GM12878 (cell line): ENCODE results near the gene INTS13. TPM values are rescaled to one million over a fixed set of nuclear protein-coding genes. Genes with fewer than 3 reads are reported as not detected.

Source experiments
- CEBPB ChIP-seq, 2 experiments: fragments of 150-350 bp in 1 of 2; IDR thresholded peaks; 2 replicates each; pipeline ENCODE4 v1.6.1; 2012 to 2014; ENCODE audit warnings: low read depth in 2 of 2, low read length in 2 of 2, borderline replicate concordance in 1 of 2, inconsistent platforms in 1 of 2
- CREM ChIP-seq: IDR thresholded peaks from 2 replicates; pipeline ENCODE4 v1.6.1; 2014; ENCODE audit warnings: antibody characterized with exemption, low read depth
- E2F8 ChIP-seq: fragments of 450-650 bp; IDR thresholded peaks from 2 replicates; pipeline ENCODE4 v1.6.1; 2018; ENCODE audit warnings: mild to moderate bottlenecking, low read depth, moderate library complexity; ENCODE audit not compliant: partially characterized antibody
- ESRRA ChIP-seq: IDR thresholded peaks from 2 replicates; pipeline ENCODE4 v1.6.1; 2012; ENCODE audit warnings: mild to moderate bottlenecking, low read length, improper control_type of control experiment
- JUNB ChIP-seq: IDR thresholded peaks from 2 replicates; pipeline ENCODE4 v1.6.1; 2016; ENCODE audit warnings: antibody characterized with exemption, mild to moderate bottlenecking
- NFIC ChIP-seq: IDR thresholded peaks from 2 replicates; pipeline ENCODE4 v1.6.1; 2012; ENCODE audit warnings: low read depth, mild to moderate bottlenecking, inconsistent platforms, low read length, moderate library complexity
- NFXL1 ChIP-seq: fragments of 450-650 bp; IDR thresholded peaks from 2 replicates; pipeline ENCODE4 v1.6.1; 2017; ENCODE audit warnings: antibody characterized with exemption, mild to moderate bottlenecking, borderline replicate concordance
- NRF1 ChIP-seq: conservative IDR thresholded peaks from 2 replicates; pipeline ENCODE4 v1.6.1; 2011; ENCODE audit warnings: mild to moderate bottlenecking, low read depth, low read length, improper control_type of control experiment
- RAD51 ChIP-seq: fragments of 450-650 bp; IDR thresholded peaks from 2 replicates; pipeline ENCODE4 v1.6.1; 2016; ENCODE audit warnings: moderate library complexity, mild to moderate bottlenecking, inconsistent platforms
- RELA ChIP-seq: fragments of 450-650 bp; IDR thresholded peaks from 2 replicates; pipeline ENCODE4 v1.8.0; 2014; ENCODE audit warnings: borderline replicate concordance; ENCODE audit not compliant: partially characterized antibody
- RFX5 ChIP-seq: IDR thresholded peaks from 2 replicates; pipeline ENCODE4 v1.6.1; 2011; ENCODE audit warnings: low read depth, low read length, improper control_type of control experiment
- SIN3A ChIP-seq: IDR thresholded peaks from 2 replicates; pipeline ENCODE4 v1.6.1; 2012; ENCODE audit warnings: low read depth, low read length, improper control_type of control experiment
- SKIL ChIP-seq: fragments of 450-650 bp; IDR thresholded peaks from 2 replicates; pipeline ENCODE4 v1.6.1; 2017; ENCODE audit warnings: mild to moderate bottlenecking, low read depth, inconsistent platforms; ENCODE audit not compliant: poor library complexity, severe bottlenecking
- SMAD5 ChIP-seq: IDR thresholded peaks from 2 replicates; pipeline ENCODE4 v1.6.1; 2016; ENCODE audit warnings: antibody characterized with exemption, low read depth
- SMC3 ChIP-seq: IDR thresholded peaks from 2 replicates; pipeline ENCODE4 v1.6.1; 2011; ENCODE audit warnings: low read length, improper control_type of control experiment, borderline replicate concordance
- SUZ12 ChIP-seq: fragments of 200-600 bp; sonication (generic); IDR thresholded peaks from one replicate; pipeline ENCODE4 v1.6.1; 2018; ENCODE audit warnings: antibody characterized with exemption, mild to moderate bottlenecking; ENCODE audit not compliant: unreplicated experiment
- TBL1XR1 ChIP-seq: IDR thresholded peaks from 2 replicates; pipeline ENCODE4 v1.6.1; 2012; ENCODE audit warnings: low read depth, low read length, improper control_type of control experiment
- TCF7 ChIP-seq: IDR thresholded peaks from 2 replicates; pipeline ENCODE4 v1.6.1; 2014; ENCODE audit warnings: antibody characterized with exemption, borderline replicate concordance
- ZNF217 ChIP-seq: fragments of 450-650 bp; IDR thresholded peaks from 2 replicates; pipeline ENCODE4 v1.6.1; 2017; ENCODE audit warnings: antibody characterized with exemption, mild to moderate bottlenecking
- polyA plus RNA-seq, 11 experiments: library from polyadenylated mRNA; depleted of rRNA in 4 of 11; unstranded in 6 of 11; stranded (reverse) in 5 of 11; fragments of >200 nt; fragmentation: Nextera tagmentation in 4 of 11; fragmentation: Illumina TruSeq in 1 of 11; extraction: Ambion mirVana in 4 of 11; extraction: Trizol in 1 of 11; gene quantifications; 1 replicate in 1 of 11; 2 replicates in 10 of 11; pipeline versions ENCODE4 v1.2.1 to v1.2.3, GENCODE V29; 2011 to 2016; ENCODE audit warnings: inconsistent platforms in 2 of 11, missing spikeins in 2 of 11, low read depth in 1 of 11
- total RNA-seq, 4 experiments: library from RNA; depleted of rRNA in 3 of 4; stranded (reverse); fragments of >200 nt in 3 of 4; fragmentation: Illumina TruSeq in 1 of 4; extraction: Trizol in 1 of 4; gene quantifications; 2 replicates each; pipeline versions ENCODE4 v1.2.1 to v1.2.3, GENCODE V29; 2013 to 2021
- TF ChIP-seq, protein P1 (sequence below): fragments of 450-650 bp; IDR thresholded peaks from 2 replicates; pipeline ENCODE4 v1.6.1; 2016; ENCODE audit warnings: mild to moderate bottlenecking, moderate library complexity, borderline replicate concordance
- TF ChIP-seq, protein P2 (sequence below): IDR thresholded peaks from 2 replicates; pipeline ENCODE4 v1.6.1; 2011; ENCODE audit warnings: low read depth, mild to moderate bottlenecking, low read length, moderate library complexity, borderline replicate concordance; ENCODE audit errors: extremely low read depth

INTS13 gene
- total and polyA plus RNA-seq, 10 of the 15 experiments (the other 5 are each of a cell fraction or from before 2014, with no cell fraction given) = 33.4 to 72.0 (median 59.9) TPM

DNA sequence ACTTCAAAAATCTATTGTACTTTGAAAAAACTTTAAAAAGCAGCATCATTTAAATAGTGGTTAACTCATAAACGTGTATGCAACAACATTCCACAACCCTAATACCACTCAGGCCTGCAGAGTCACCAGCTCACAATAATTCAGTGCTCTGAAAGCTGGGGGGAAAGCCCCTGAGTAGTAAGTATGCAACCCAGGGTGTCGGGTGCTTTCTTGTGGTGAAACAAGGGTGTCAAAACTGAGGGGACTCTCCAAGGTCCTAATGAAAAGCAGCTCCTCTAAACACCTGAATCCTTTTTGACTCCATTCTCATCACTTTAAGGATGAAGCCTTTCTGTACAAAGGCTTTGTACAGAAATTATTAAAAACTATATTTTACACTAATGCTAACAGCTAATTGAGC, 34.2 kb upstream of the INTS13 start (continued):
- TF ChIP-seq RAD51 = peak; percentile 22; the same call in 1 of the 2 replicates
- TF ChIP-seq CEBPB (IDR thresholded peaks at IDR 0.05; ENCODE audit: borderline replicate concordance in 1 of 2, low read depth in 2 of 2, low read length in 2 of 2) = no peak
- no peak for TF ChIP-seq TBL1XR1
- no peak for TF ChIP-seq SMAD5
- TF ChIP-seq NFIC = peak; percentile 59; the same call in 1 of the 2 replicates
- peak; percentile 23 for TF ChIP-seq RELA
- peak; percentile 44; the same call in 1 of the 2 replicates for TF ChIP-seq CREM
- TF ChIP-seq SUZ12 = no peak
- TF ChIP-seq NFXL1 = no peak
- TF ChIP-seq SMC3 = peak; percentile 29; the same call in 1 of the 2 replicates
- TF ChIP-seq, protein P1, sequence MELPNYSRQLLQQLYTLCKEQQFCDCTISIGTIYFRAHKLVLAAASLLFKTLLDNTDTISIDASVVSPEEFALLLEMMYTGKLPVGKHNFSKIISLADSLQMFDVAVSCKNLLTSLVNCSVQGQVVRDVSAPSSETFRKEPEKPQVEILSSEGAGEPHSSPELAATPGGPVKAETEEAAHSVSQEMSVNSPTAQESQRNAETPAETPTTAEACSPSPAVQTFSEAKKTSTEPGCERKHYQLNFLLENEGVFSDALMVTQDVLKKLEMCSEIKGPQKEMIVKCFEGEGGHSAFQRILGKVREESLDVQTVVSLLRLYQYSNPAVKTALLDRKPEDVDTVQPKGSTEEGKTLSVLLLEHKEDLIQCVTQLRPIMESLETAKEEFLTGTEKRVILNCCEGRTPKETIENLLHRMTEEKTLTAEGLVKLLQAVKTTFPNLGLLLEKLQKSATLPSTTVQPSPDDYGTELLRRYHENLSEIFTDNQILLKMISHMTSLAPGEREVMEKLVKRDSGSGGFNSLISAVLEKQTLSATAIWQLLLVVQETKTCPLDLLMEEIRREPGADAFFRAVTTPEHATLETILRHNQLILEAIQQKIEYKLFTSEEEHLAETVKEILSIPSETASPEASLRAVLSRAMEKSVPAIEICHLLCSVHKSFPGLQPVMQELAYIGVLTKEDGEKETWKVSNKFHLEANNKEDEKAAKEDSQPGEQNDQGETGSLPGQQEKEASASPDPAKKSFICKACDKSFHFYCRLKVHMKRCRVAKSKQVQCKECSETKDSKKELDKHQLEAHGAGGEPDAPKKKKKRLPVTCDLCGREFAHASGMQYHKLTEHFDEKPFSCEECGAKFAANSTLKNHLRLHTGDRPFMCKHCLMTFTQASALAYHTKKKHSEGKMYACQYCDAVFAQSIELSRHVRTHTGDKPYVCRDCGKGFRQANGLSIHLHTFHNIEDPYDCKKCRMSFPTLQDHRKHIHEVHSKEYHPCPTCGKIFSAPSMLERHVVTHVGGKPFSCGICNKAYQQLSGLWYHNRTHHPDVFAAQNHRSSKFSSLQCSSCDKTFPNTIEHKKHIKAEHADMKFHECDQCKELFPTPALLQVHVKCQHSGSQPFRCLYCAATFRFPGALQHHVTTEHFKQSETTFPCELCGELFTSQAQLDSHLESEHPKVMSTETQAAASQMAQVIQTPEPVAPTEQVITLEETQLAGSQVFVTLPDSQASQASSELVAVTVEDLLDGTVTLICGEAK = no peak
- no peak for TF ChIP-seq SIN3A
- peak; percentile 75 for TF ChIP-seq JUNB
- peak; percentile 98 for TF ChIP-seq TCF7
- TF ChIP-seq, protein P2, sequence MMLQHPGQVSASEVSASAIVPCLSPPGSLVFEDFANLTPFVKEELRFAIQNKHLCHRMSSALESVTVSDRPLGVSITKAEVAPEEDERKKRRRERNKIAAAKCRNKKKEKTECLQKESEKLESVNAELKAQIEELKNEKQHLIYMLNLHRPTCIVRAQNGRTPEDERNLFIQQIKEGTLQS = no peak
- TF ChIP-seq SKIL = peak; percentile 58
- no peak for TF ChIP-seq RFX5
- no peak for TF ChIP-seq ESRRA
- TF ChIP-seq E2F8 = no peak
- TF ChIP-seq NRF1 = no peak
- no peak for TF ChIP-seq ZNF217
